BLaER1 treated with 17β-estradiol and CSF1 and Interleukin-3, amounts not matched to agents 10 nM and 100 nM (cell line): ENCODE data around the gene PLA2G2C.
A peak's percentile ranks its signal among the peaks of the same experiment; 100 is the strongest.

Experiments
- H3K27ac ChIP-seq, 11 experiments: shearing (Covaris generic); formaldehyde crosslinking; 2 replicates each; pipeline ENCODE4 v1.8.1; 2022
- H3K27me3 ChIP-seq, 11 experiments: shearing (Covaris generic); formaldehyde crosslinking; 2 replicates each; pipeline ENCODE4 v1.8.1; 2022
- H3K36me3 ChIP-seq, 11 experiments: shearing (Covaris generic); formaldehyde crosslinking; 2 replicates each; pipeline ENCODE4 v1.8.1; 2022
- H3K4me1 ChIP-seq, 10 experiments: shearing (Covaris generic); formaldehyde crosslinking; 2 replicates each; pipeline ENCODE4 v1.8.1; 2022
- H3K4me2 ChIP-seq, 11 experiments: shearing (Covaris generic); formaldehyde crosslinking; 2 replicates each; pipeline ENCODE4 v1.8.1; 2022
- H3K4me3 ChIP-seq, 10 experiments: shearing (Covaris generic); formaldehyde crosslinking; 2 replicates each; pipeline ENCODE4 v1.8.1; 2022
- H3K9ac ChIP-seq, 11 experiments: shearing (Covaris generic); formaldehyde crosslinking; 2 replicates each; pipeline ENCODE4 v1.8.1; 2022
- H3K9me3 ChIP-seq, 11 experiments: shearing (Covaris generic); formaldehyde crosslinking; replicated peaks in 1 of 11; 2 replicates each; pipeline ENCODE4 v1.8.1; 2022
- H4K20me1 ChIP-seq, 11 experiments: shearing (Covaris generic); formaldehyde crosslinking; 2 replicates each; pipeline ENCODE4 v1.8.1; 2022
- Cebpa-rat ChIP-seq, 11 experiments: shearing (Covaris generic); IDR thresholded peaks; 2 replicates each; pipeline ENCODE4 v1.8.1; 2022

The PLA2G2C gene

GRCh38 chr1:20150326-20150705, 36.0 kb downstream of the PLA2G2C start:
- no peak overlapping the region for H3K4me3 ChIP-seq
- H3K4me2 ChIP-seq, result no peak overlapping the region
- no peak overlapping the region for H3K9ac ChIP-seq
- peaks cover 0 to 12% (median 5%) of the 10 kb centered on the region in 11 experiments; a peak in 13 of 22 replicates for H3K9me3 ChIP-seq
- peaks cover 0 to 4% (median 0%) of the 10 kb centered on the region in 11 experiments; a peak in 1 of 22 replicates for H3K36me3 ChIP-seq
- H3K4me1 ChIP-seq, result peaks cover 30 to 52% (median 41%) of the 10 kb centered on the region in 10 experiments
- no peak overlapping the region for H3K27ac ChIP-seq
- TF ChIP-seq Cebpa-rat (IDR thresholded peaks at IDR 0.05), result no peak
- no peaks in the 10 kb centered on the region for H4K20me1 ChIP-seq
- H3K27me3 ChIP-seq, result no peaks in the 10 kb centered on the region

- Histone ChIP-seq H3K4me3 (no peak overlapping the region), H3K9ac (no peak overlapping the region), H4K20me1 (no peaks in the 10 kb centered on the region), H3K4me1 (peaks cover 25 to 46% (median 36%) of the 10 kb centered on the region in 10 experiments), H3K4me2 (no peak overlapping the region), H3K27ac (no peak overlapping the region), H3K27me3 (no peaks in the 10 kb centered on the region), H3K9me3 (peaks cover 0 to 6% (median 0%) of the 10 kb centered on the region in 11 experiments; a peak in 2 of 22 replicates), H3K36me3 (no peaks in the 10 kb centered on the region)
- TF ChIP-seq Cebpa-rat (IDR thresholded peaks at IDR 0.05), result no peak
Observed at GRCh38 chr1:20149601-20150325, 36.6 kb downstream of the PLA2G2C start.

- Histone ChIP-seq H3K4me1 (peaks cover 15 to 37% (median 27%) of the 10 kb centered on the region in 10 experiments), H3K9me3 (no peaks in the 10 kb centered on the region), H3K4me2 (peak overlapping the region in 1 of 11 experiments; percentile 15; a peak in 1 of 22 replicates), H3K9ac (peak overlapping the region in 1 of 11 experiments; percentile 15; a peak in 1 of 22 replicates), H3K36me3 (no peaks in the 10 kb centered on the region), H3K27me3 (no peaks in the 10 kb centered on the region), H3K4me3 (no peak overlapping the region), H3K27ac (no peak overlapping the region), H4K20me1 (no peaks in the 10 kb centered on the region)
- TF ChIP-seq Cebpa-rat (IDR thresholded peaks at IDR 0.05), result no peak
Observed at GRCh38 chr1:20148571-20149500, 37.5 kb downstream of the PLA2G2C start.

- H3K27me3 ChIP-seq, result no peaks in the 10 kb centered on the region
- no peak overlapping the region; a peak in 1 of 22 replicates for H3K9ac ChIP-seq
Observed at GRCh38 chr1:20147846-20148570, 38.3 kb downstream of the PLA2G2C start.

GRCh38 chr1:20143734-20144565, 42.4 kb downstream of the PLA2G2C start:
- TF ChIP-seq Cebpa-rat (IDR thresholded peaks at IDR 0.05), result no peak
- Histone ChIP-seq H4K20me1 (peaks cover 0 to 6% (median 0%) of the 10 kb centered on the region in 11 experiments; a peak in 2 of 22 replicates), H3K9me3 (no peaks in the 10 kb centered on the region), H3K4me1 (peaks cover 8 to 25% (median 13%) of the 10 kb centered on the region in 10 experiments; a peak in 18 of 20 replicates), H3K4me3 (no peak overlapping the region), H3K36me3 (no peaks in the 10 kb centered on the region), H3K27me3 (no peaks in the 10 kb centered on the region), H3K27ac (no peak overlapping the region), H3K9ac (no peak overlapping the region), H3K4me2 (no peak overlapping the region)

More at GRCh38 chr1:20147846-20148570, 38.3 kb downstream of the PLA2G2C start:
- Histone ChIP-seq H4K20me1 (peaks cover 0 to 6% (median 0%) of the 10 kb centered on the region in 11 experiments; a peak in 1 of 22 replicates), H3K4me3 (no peak overlapping the region), H3K4me2 (no peak overlapping the region), H3K36me3 (no peaks in the 10 kb centered on the region), H3K27ac (no peak overlapping the region), H3K9me3 (no peaks in the 10 kb centered on the region), H3K4me1 (peaks cover 7 to 29% (median 19%) of the 10 kb centered on the region in 10 experiments)
- TF ChIP-seq Cebpa-rat (IDR thresholded peaks at IDR 0.05), result no peak

- H3K4me2 ChIP-seq, result no peak overlapping the region
- no peak overlapping the region for H3K27ac ChIP-seq
- no peak overlapping the region for H3K9ac ChIP-seq
- TF ChIP-seq Cebpa-rat (IDR thresholded peaks at IDR 0.05), result no peak
- no peaks in the 10 kb centered on the region for H3K36me3 ChIP-seq
- H3K4me3 ChIP-seq, result no peak overlapping the region
- no peaks in the 10 kb centered on the region for H3K9me3 ChIP-seq
- H4K20me1 ChIP-seq, result peaks cover 0 to 6% (median 0%) of the 10 kb centered on the region in 11 experiments; a peak in 2 of 22 replicates
- no peaks in the 10 kb centered on the region for H3K27me3 ChIP-seq
- peaks cover 8 to 21% (median 15%) of the 10 kb centered on the region in 10 experiments; a peak in 18 of 20 replicates for H3K4me1 ChIP-seq
Observed at GRCh38 chr1:20143318-20143717, 43.0 kb downstream of the PLA2G2C start.

- Histone ChIP-seq H3K27ac (no peak overlapping the region), H3K36me3 (no peaks in the 10 kb centered on the region), H4K20me1 (peaks cover 0 to 6% (median 0%) of the 10 kb centered on the region in 11 experiments; a peak in 2 of 22 replicates), H3K9me3 (no peaks in the 10 kb centered on the region), H3K4me1 (peaks cover 8 to 15% (median 14%) of the 10 kb centered on the region in 10 experiments; a peak in 17 of 20 replicates), H3K9ac (no peak overlapping the region), H3K27me3 (no peaks in the 10 kb centered on the region), H3K4me2 (0 out of 22 replicates have a peak overlapping the region, but pooled peaks of 1 of the 11 experiments have one; percentile 26), H3K4me3 (no peak overlapping the region)
- TF ChIP-seq Cebpa-rat (IDR thresholded peaks at IDR 0.05), result no peak
Observed at GRCh38 chr1:20142001-20142710, 44.2 kb downstream of the PLA2G2C start.
